GM23338 (cell line): ENCODE measurements around the gene CACHD1. TPM values are rescaled to one million over a fixed set of nuclear protein-coding genes. Genes with fewer than 3 reads are reported as not detected.

Experiments
- ATAC-seq: fragments of 200-7000 bp; cut with Tn5 transposase; 3 replicates; pipeline ENCODE4 v1.9.1; 2020
- DNase-seq: peaks from one replicate; pipeline ENCODE4 v3.0.0-alpha.2; 2015; ENCODE audit warnings: low spot score
- H2AFZ ChIP-seq: fragments of 200-600 bp; sonication (generic); 2 replicates; pipeline ENCODE4 v1.8.0; 2016; ENCODE audit warnings: antibody characterized with exemption, mild to moderate bottlenecking, moderate library complexity
- H3F3A ChIP-seq: fragments of 200-600 bp; sonication (generic); replicated peaks from 2 replicates; pipeline ENCODE4 v1.8.0; 2017; ENCODE audit warnings: antibody characterized with exemption, mixed run types, low read depth
- H3K27ac ChIP-seq: fragments of 200-600 bp; sonication (generic); 2 replicates; pipeline ENCODE4 v1.6.1; 2016; ENCODE audit warnings: low read depth
- H3K27me3 ChIP-seq: fragments of 200-600 bp; sonication (generic); 2 replicates; pipeline ENCODE4 v1.8.0; 2016; ENCODE audit warnings: mild to moderate bottlenecking, mixed run types, moderate library complexity; ENCODE audit not compliant: insufficient read depth
- H3K36me3 ChIP-seq: fragments of 200-600 bp; sonication (generic); 2 replicates; pipeline ENCODE4 v1.8.0; 2016; ENCODE audit warnings: mild to moderate bottlenecking; ENCODE audit not compliant: insufficient read depth
- H3K4me1 ChIP-seq: fragments of 200-600 bp; sonication (generic); 2 replicates; pipeline ENCODE4 v1.8.0; 2016; ENCODE audit warnings: mild to moderate bottlenecking, moderate library complexity; ENCODE audit not compliant: insufficient read depth
- H3K4me2 ChIP-seq: fragments of 200-600 bp; sonication (generic); 2 replicates; pipeline ENCODE4 v1.7.1; 2017; ENCODE audit warnings: mixed run types
- H3K4me3 ChIP-seq: fragments of 200-600 bp; sonication (generic); 2 replicates; pipeline ENCODE4 v1.6.1; 2016; ENCODE audit warnings: mixed run types
- H3K79me2 ChIP-seq: fragments of 200-600 bp; sonication (generic); replicated peaks from 2 replicates; pipeline ENCODE4 v1.8.0; 2017; ENCODE audit warnings: mild to moderate bottlenecking; ENCODE audit not compliant: insufficient read depth
- H3K9me2 ChIP-seq: fragments of 200-600 bp; sonication (generic); 2 replicates; pipeline ENCODE4 v1.8.0; 2017; ENCODE audit not compliant: insufficient read depth
- H4K20me1 ChIP-seq: fragments of 200-600 bp; sonication (generic); replicated peaks from 2 replicates; pipeline ENCODE4 v1.8.0; 2017; ENCODE audit warnings: mild to moderate bottlenecking; ENCODE audit not compliant: insufficient read depth
- H3K27ac Mint-ChIP-seq: 2 replicates; pipeline ENCODE4 v1.8.0; 2020; ENCODE audit warnings: inconsistent platforms, mild to moderate bottlenecking, moderate library complexity, mixed read lengths
- H3K27me3 Mint-ChIP-seq: 3 replicates; pipeline ENCODE4 v1.8.0; 2022; ENCODE audit warnings: low read depth, mild to moderate bottlenecking, moderate library complexity, mixed read lengths, inconsistent platforms; ENCODE audit not compliant: insufficient read depth, poor library complexity
- H3K36me3 Mint-ChIP-seq: 3 replicates; pipeline ENCODE4 v1.8.0; 2021; ENCODE audit warnings: low read depth, mild to moderate bottlenecking, inconsistent platforms, moderate library complexity, mixed read lengths
- H3K4me1 Mint-ChIP-seq: 3 replicates; pipeline ENCODE4 v1.8.0; 2020; ENCODE audit warnings: mild to moderate bottlenecking, inconsistent platforms, mixed read lengths
- H3K4me3 Mint-ChIP-seq: 3 replicates; pipeline ENCODE4 v1.8.0; 2021; ENCODE audit warnings: moderate library complexity, mild to moderate bottlenecking, inconsistent platforms, mixed read lengths
- H3K9me3 Mint-ChIP-seq: 3 replicates; pipeline ENCODE4 v1.8.0; 2020; ENCODE audit warnings: moderate library complexity, mild to moderate bottlenecking, inconsistent platforms, mixed read lengths
- CREB1 ChIP-seq: fragments of 250-450 bp; sonication (Bioruptor Pico); IDR thresholded peaks from 2 replicates; pipeline ENCODE4 v1.5.0; 2020; ENCODE audit warnings: low read depth, mild to moderate bottlenecking, moderate library complexity
- EZH2 ChIP-seq: fragments of 200-600 bp; sonication (generic); IDR thresholded peaks from one replicate; pipeline ENCODE4 v1.8.0; 2017; ENCODE audit warnings: antibody characterized with exemption, mild to moderate bottlenecking, low read depth; ENCODE audit not compliant: unreplicated experiment
- EZH2phosphoT487 ChIP-seq: fragments of 200-600 bp; sonication (generic); IDR thresholded peaks from one replicate; pipeline ENCODE4 v1.8.1; 2018; ENCODE audit warnings: antibody characterized with exemption; ENCODE audit not compliant: unreplicated experiment
- JUNB ChIP-seq: IDR thresholded peaks from one replicate; pipeline ENCODE4 v1.6.1; 2016; ENCODE audit warnings: antibody characterized with exemption; ENCODE audit not compliant: unreplicated experiment
- NANOG ChIP-seq: IDR thresholded peaks from 2 replicates; pipeline ENCODE4 v1.6.1; 2016; ENCODE audit warnings: antibody characterized with exemption, borderline replicate concordance
- POLR2AphosphoS5 ChIP-seq: IDR thresholded peaks from 2 replicates; pipeline ENCODE4 v1.6.1; 2016; ENCODE audit warnings: antibody characterized with exemption, low read depth
- STAT1 ChIP-seq: IDR thresholded peaks from one replicate; pipeline ENCODE4 v1.6.1; 2016; ENCODE audit warnings: antibody characterized with exemption; ENCODE audit not compliant: unreplicated experiment
- ZNF114 ChIP-seq: fragments of 250-450 bp; sonication (Bioruptor Pico); IDR thresholded peaks from 2 replicates; pipeline ENCODE4 v1.5.0; 2020; ENCODE audit warnings: mild to moderate bottlenecking, moderate library complexity
- ZNF331 ChIP-seq: fragments of 250-450 bp; sonication (Bioruptor Pico); IDR thresholded peaks from 2 replicates; pipeline ENCODE4 v1.5.0; 2020; ENCODE audit warnings: low read depth, mild to moderate bottlenecking, moderate library complexity
- polyA plus RNA-seq: library from polyadenylated mRNA; unstranded; fragments of >200 nt; fragmentation: Nextera tagmentation; extraction: Ambion mirVana; gene quantifications from 2 replicates; pipeline ENCODE4 v1.2.1, GENCODE V29; 2016
- total RNA-seq: library from RNA; depleted of rRNA; stranded (reverse); fragments of >200 nt; shearing (Covaris generic); gene quantifications from 2 replicates; pipeline ENCODE4 v1.2.3, GENCODE V29; 2014
- TF ChIP-seq, protein P1 (sequence below): fragments of 250-450 bp; sonication (Bioruptor Pico); IDR thresholded peaks from 2 replicates; pipeline ENCODE4 v1.5.0; 2020; ENCODE audit warnings: mild to moderate bottlenecking, moderate library complexity
- TF ChIP-seq, protein P2 (sequence below), 2 experiments: fragments of 200-600 bp in 1 of 2; sonication (generic) in 1 of 2; conservative IDR thresholded peaks; 2 replicates each; pipeline versions ENCODE4 v1.5.1 to v1.6.1; 2016 to 2017; ENCODE audit warnings: antibody characterized with exemption in 2 of 2, low read depth in 2 of 2, mild to moderate bottlenecking in 2 of 2, moderate library complexity in 1 of 2
- TF ChIP-seq, protein P3 (sequence below): IDR thresholded peaks from one replicate; pipeline ENCODE4 v1.6.1; 2018; ENCODE audit warnings: antibody characterized with exemption; ENCODE audit not compliant: unreplicated experiment
- TF ChIP-seq, protein P4 (sequence below): IDR thresholded peaks from 2 replicates; pipeline ENCODE4 v1.6.1; 2016; ENCODE audit warnings: antibody characterized with exemption

Gene CACHD1
- total and polyA plus RNA-seq, 2 experiments from 2014 or later: 12.6 to 43.7 TPM

DNA sequence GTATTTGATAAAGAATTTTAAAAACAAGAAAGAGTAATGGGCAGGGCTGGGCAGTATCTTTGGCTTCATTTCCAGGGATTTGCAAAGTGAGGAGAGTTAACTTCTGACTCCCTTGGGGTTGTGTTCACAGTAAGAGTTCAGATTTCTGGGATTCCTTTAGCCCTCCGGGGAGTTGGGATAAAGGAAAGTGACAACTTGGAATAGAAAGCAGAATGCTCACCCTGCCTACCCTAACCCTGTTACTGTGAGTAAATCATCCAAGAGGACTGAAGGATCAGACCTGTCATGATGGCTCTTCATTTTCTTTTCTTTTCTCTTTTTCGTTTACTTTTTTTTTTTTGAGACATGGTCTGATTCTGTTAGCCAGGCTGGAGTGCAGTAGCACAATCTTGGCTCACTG lies 76.1 kb downstream of the CACHD1 start:
- Mint-ChIP-seq H3K27me3 (no peaks in the 10 kb centered on the region), H3K4me1 (peaks cover 60% of the 10 kb centered on the region), H3K36me3 (no peaks in the 10 kb centered on the region), H3K4me3 (peak overlapping the region; percentile 33; the same call in 2 of the 3 replicates), H3K9me3 (no peaks in the 10 kb centered on the region), H3K27ac (no peak overlapping the region)
- peaks cover 28% of the 10 kb centered on the region for H4K20me1 ChIP-seq
- no peak overlapping the region for H3K4me2 ChIP-seq
- peaks cover 92% of the 10 kb centered on the region for H3K79me2 ChIP-seq
- TF ChIP-seq, protein P1, sequence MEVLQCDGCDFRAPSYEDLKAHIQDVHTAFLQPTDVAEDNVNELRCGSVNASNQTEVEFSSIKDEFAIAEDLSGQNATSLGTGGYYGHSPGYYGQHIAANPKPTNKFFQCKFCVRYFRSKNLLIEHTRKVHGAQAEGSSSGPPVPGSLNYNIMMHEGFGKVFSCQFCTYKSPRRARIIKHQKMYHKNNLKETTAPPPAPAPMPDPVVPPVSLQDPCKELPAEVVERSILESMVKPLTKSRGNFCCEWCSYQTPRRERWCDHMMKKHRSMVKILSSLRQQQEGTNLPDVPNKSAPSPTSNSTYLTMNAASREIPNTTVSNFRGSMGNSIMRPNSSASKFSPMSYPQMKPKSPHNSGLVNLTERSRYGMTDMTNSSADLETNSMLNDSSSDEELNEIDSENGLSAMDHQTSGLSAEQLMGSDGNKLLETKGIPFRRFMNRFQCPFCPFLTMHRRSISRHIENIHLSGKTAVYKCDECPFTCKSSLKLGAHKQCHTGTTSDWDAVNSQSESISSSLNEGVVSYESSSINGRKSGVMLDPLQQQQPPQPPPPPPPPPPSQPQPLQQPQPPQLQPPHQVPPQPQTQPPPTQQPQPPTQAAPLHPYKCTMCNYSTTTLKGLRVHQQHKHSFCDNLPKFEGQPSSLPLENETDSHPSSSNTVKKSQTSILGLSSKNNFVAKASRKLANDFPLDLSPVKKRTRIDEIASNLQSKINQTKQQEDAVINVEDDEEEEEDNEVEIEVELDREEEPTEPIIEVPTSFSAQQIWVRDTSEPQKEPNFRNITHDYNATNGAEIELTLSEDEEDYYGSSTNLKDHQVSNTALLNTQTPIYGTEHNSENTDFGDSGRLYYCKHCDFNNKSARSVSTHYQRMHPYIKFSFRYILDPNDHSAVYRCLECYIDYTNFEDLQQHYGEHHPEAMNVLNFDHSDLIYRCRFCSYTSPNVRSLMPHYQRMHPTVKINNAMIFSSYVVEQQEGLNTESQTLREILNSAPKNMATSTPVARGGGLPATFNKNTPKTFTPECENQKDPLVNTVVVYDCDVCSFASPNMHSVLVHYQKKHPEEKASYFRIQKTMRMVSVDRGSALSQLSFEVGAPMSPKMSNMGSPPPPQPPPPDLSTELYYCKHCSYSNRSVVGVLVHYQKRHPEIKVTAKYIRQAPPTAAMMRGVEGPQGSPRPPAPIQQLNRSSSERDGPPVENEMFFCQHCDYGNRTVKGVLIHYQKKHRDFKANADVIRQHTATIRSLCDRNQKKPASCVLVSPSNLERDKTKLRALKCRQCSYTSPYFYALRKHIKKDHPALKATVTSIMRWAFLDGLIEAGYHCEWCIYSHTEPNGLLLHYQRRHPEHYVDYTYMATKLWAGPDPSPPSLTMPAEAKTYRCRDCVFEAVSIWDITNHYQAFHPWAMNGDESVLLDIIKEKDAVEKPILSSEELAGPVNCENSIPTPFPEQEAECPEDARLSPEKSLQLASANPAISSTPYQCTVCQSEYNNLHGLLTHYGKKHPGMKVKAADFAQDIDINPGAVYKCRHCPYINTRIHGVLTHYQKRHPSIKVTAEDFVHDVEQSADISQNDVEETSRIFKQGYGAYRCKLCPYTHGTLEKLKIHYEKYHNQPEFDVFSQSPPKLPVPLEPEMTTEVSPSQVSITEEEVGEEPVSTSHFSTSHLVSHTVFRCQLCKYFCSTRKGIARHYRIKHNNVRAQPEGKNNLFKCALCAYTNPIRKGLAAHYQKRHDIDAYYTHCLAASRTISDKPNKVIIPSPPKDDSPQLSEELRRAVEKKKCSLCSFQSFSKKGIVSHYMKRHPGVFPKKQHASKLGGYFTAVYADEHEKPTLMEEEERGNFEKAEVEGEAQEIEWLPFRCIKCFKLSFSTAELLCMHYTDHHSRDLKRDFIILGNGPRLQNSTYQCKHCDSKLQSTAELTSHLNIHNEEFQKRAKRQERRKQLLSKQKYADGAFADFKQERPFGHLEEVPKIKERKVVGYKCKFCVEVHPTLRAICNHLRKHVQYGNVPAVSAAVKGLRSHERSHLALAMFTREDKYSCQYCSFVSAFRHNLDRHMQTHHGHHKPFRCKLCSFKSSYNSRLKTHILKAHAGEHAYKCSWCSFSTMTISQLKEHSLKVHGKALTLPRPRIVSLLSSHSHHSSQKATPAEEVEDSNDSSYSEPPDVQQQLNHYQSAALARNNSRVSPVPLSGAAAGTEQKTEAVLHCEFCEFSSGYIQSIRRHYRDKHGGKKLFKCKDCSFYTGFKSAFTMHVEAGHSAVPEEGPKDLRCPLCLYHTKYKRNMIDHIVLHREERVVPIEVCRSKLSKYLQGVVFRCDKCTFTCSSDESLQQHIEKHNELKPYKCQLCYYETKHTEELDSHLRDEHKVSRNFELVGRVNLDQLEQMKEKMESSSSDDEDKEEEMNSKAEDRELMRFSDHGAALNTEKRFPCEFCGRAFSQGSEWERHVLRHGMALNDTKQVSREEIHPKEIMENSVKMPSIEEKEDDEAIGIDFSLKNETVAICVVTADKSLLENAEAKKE: no peak
- TF ChIP-seq EZH2phosphoT487: no peak
- no peak for TF ChIP-seq ZNF114
- TF ChIP-seq STAT1: no peak
- TF ChIP-seq, protein P2, sequence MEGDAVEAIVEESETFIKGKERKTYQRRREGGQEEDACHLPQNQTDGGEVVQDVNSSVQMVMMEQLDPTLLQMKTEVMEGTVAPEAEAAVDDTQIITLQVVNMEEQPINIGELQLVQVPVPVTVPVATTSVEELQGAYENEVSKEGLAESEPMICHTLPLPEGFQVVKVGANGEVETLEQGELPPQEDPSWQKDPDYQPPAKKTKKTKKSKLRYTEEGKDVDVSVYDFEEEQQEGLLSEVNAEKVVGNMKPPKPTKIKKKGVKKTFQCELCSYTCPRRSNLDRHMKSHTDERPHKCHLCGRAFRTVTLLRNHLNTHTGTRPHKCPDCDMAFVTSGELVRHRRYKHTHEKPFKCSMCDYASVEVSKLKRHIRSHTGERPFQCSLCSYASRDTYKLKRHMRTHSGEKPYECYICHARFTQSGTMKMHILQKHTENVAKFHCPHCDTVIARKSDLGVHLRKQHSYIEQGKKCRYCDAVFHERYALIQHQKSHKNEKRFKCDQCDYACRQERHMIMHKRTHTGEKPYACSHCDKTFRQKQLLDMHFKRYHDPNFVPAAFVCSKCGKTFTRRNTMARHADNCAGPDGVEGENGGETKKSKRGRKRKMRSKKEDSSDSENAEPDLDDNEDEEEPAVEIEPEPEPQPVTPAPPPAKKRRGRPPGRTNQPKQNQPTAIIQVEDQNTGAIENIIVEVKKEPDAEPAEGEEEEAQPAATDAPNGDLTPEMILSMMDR (conservative IDR thresholded peaks at IDR 0.05; ENCODE audit: low read depth in 2 of 2): no peak
- no peak for TF ChIP-seq NANOG
- no peak for TF ChIP-seq POLR2AphosphoS5
- TF ChIP-seq EZH2: no peak
- TF ChIP-seq CREB1 (CRISPR knock-in tag): no peak
- no peak for TF ChIP-seq JUNB
- TF ChIP-seq, protein P3, sequence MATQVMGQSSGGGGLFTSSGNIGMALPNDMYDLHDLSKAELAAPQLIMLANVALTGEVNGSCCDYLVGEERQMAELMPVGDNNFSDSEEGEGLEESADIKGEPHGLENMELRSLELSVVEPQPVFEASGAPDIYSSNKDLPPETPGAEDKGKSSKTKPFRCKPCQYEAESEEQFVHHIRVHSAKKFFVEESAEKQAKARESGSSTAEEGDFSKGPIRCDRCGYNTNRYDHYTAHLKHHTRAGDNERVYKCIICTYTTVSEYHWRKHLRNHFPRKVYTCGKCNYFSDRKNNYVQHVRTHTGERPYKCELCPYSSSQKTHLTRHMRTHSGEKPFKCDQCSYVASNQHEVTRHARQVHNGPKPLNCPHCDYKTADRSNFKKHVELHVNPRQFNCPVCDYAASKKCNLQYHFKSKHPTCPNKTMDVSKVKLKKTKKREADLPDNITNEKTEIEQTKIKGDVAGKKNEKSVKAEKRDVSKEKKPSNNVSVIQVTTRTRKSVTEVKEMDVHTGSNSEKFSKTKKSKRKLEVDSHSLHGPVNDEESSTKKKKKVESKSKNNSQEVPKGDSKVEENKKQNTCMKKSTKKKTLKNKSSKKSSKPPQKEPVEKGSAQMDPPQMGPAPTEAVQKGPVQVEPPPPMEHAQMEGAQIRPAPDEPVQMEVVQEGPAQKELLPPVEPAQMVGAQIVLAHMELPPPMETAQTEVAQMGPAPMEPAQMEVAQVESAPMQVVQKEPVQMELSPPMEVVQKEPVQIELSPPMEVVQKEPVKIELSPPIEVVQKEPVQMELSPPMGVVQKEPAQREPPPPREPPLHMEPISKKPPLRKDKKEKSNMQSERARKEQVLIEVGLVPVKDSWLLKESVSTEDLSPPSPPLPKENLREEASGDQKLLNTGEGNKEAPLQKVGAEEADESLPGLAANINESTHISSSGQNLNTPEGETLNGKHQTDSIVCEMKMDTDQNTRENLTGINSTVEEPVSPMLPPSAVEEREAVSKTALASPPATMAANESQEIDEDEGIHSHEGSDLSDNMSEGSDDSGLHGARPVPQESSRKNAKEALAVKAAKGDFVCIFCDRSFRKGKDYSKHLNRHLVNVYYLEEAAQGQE: no peak
- TF ChIP-seq, protein P4, sequence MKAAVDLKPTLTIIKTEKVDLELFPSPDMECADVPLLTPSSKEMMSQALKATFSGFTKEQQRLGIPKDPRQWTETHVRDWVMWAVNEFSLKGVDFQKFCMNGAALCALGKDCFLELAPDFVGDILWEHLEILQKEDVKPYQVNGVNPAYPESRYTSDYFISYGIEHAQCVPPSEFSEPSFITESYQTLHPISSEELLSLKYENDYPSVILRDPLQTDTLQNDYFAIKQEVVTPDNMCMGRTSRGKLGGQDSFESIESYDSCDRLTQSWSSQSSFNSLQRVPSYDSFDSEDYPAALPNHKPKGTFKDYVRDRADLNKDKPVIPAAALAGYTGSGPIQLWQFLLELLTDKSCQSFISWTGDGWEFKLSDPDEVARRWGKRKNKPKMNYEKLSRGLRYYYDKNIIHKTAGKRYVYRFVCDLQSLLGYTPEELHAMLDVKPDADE: no peak
- TF ChIP-seq ZNF331 (CRISPR knock-in tag): no peak
- no peak overlapping the region for H3K4me3 ChIP-seq
- no peaks in the 10 kb centered on the region for H3K9me2 ChIP-seq
- peaks cover 61% of the 10 kb centered on the region for H3K4me1 ChIP-seq
- DNase-seq (peak; percentile 81), ATAC-seq (peak; percentile 95)
- H3F3A ChIP-seq: no peaks in the 10 kb centered on the region
- no peak overlapping the region for H2AFZ ChIP-seq
- no peaks in the 10 kb centered on the region for H3K27me3 ChIP-seq
- no peak overlapping the region for H3K27ac ChIP-seq
- no peaks in the 10 kb centered on the region for H3K36me3 ChIP-seq
